K562 (cell line): ENCODE results near the gene ODAD2. TPM values are rescaled to one million over a fixed set of nuclear protein-coding genes. Genes with fewer than 3 reads are reported as not detected.
"Not testable (repeated sequence)": the region's sequence is repeated elsewhere in the genome, so short reads cannot be mapped to it uniquely, and the experiment has no call there.

ENCODE experiments used
- ATAC-seq: fragments of 200-7000 bp; cut with Tn5 transposase; 3 replicates; pipeline ENCODE4 v1.9.1; 2020; ENCODE audit warnings: moderate library complexity
- BruUV-seq: library from RNA; stranded (reverse); fragments of 400-500 nt; replicated peaks from 2 replicates; lab custom pipeline; 2021; lab: Mats Ljungman, UMichigan
- CTCF ChIA-PET: fragments of 300-600 bp; formaldehyde crosslinking; extraction: SDS; loops from one replicate; lab custom pipeline; 2021; ENCODE audit warnings: low intra/inter-chr PET ratio; lab: Yijun Ruan, JAX
- POLR2A ChIA-PET: fragments of 300-600, 350-650 bp; sonication (Branson Sonifier 250); formaldehyde crosslinking; extraction: SDS; loops from one replicate; lab custom pipeline; 2021; ENCODE audit warnings: antibody characterized with exemption, inconsistent platforms; lab: Yijun Ruan, JAX
- DNase-seq, 4 experiments: peaks; one replicate each; pipeline versions ENCODE4 v3.0.0 to v3.0.0-alpha.2; 2011 to 2018; ENCODE audit warnings: low spot score in 3 of 4, mixed read lengths in 3 of 4; ENCODE audit errors: extremely low read depth in 1 of 4
- FAIRE-seq: peaks from 2 replicates; lab custom pipeline; 2011; peaks lifted over from hg19 to GRCh38; lab: Jason Lieb, UNC
- H2AFZ ChIP-seq: 2 replicates; pipeline ENCODE4 v1.6.0; 2011; ENCODE audit warnings: low read depth, low read length, control low read depth, inconsistent platforms
- H3K27ac ChIP-seq: fragments of 200-600 bp; 3 replicates; pipeline ENCODE4 v1.8.0; 2011; ENCODE audit warnings: low read depth, mild to moderate bottlenecking, control low read depth, inconsistent platforms, low read length, moderate library complexity, mixed read lengths; ENCODE audit errors: extremely low read depth
- H3K27me3 ChIP-seq, 2 experiments: fragments of 300-600 bp in 1 of 2; 2 replicates in 1 of 2; 3 replicates in 1 of 2; pipeline versions ENCODE4 v1.6.0 to v1.8.0; 2011; ENCODE audit warnings: inconsistent platforms in 2 of 2, low read length in 2 of 2, mild to moderate bottlenecking in 1 of 2, mixed read lengths in 1 of 2, moderate library complexity in 1 of 2; ENCODE audit not compliant: control insufficient read depth in 2 of 2, insufficient read depth in 2 of 2
- H3K36me3 ChIP-seq: fragments of 300-600 bp; 3 replicates; pipeline ENCODE4 v1.8.0; 2011; ENCODE audit warnings: mild to moderate bottlenecking, low read length, inconsistent platforms; ENCODE audit not compliant: control insufficient read depth, insufficient read depth
- H3K4me1 ChIP-seq, 2 experiments: fragments of 200-600 bp in 1 of 2; replicated peaks in 1 of 2; 2 replicates in 1 of 2; 3 replicates in 1 of 2; pipeline versions ENCODE4 v1.5.1 to v1.8.0; 2011; ENCODE audit warnings: inconsistent platforms in 2 of 2, low read length in 2 of 2, mild to moderate bottlenecking in 1 of 2, mixed read lengths in 1 of 2, moderate library complexity in 1 of 2; ENCODE audit not compliant: control insufficient read depth in 2 of 2, insufficient read depth in 2 of 2
- H3K4me2 ChIP-seq: 2 replicates; pipeline ENCODE4 v1.6.1; 2011; ENCODE audit warnings: low read length, control low read depth, inconsistent platforms, mixed read lengths; ENCODE audit not compliant: insufficient read depth
- H3K4me3 ChIP-seq: fragments of 200-600 bp; sonication (generic), shearing (Covaris generic); 2 replicates; pipeline ENCODE4 v1.5.1; 2016; ENCODE audit warnings: control low read depth, inconsistent platforms
- H3K79me2 ChIP-seq: fragments of 200-600 bp; 3 replicates; pipeline ENCODE4 v1.8.0; 2011; ENCODE audit warnings: low read length, inconsistent platforms; ENCODE audit not compliant: control insufficient read depth, insufficient read depth
- H3K9ac ChIP-seq, 2 experiments: 2 replicates each; pipeline versions ENCODE4 v1.6.0 to v1.6.1; 2011; ENCODE audit warnings: low read depth in 2 of 2, low read length in 2 of 2, control low read depth in 1 of 2, inconsistent platforms in 1 of 2, mild to moderate bottlenecking in 1 of 2, mixed read lengths in 1 of 2; ENCODE audit not compliant: insufficient read depth in 1 of 2
- H3K9me1 ChIP-seq: one replicate; pipeline ENCODE4 v1.6.0; 2011; ENCODE audit warnings: inconsistent platforms, mild to moderate bottlenecking, low read length, moderate library complexity; ENCODE audit not compliant: control insufficient read depth, insufficient read depth
- H3K9me3 ChIP-seq: replicated peaks from 2 replicates; pipeline ENCODE4 v1.5.1; 2011; ENCODE audit warnings: low read depth, low read length, inconsistent platforms; ENCODE audit not compliant: control insufficient read depth, insufficient read depth
- H4K20me1 ChIP-seq: replicated peaks from 2 replicates; pipeline ENCODE4 v1.6.1; 2011; ENCODE audit warnings: low read length, inconsistent platforms, mixed read lengths; ENCODE audit not compliant: control insufficient read depth, insufficient read depth
- CBX3 ChIP-seq, 2 experiments: IDR thresholded peaks; 1 replicate in 1 of 2; 2 replicates in 1 of 2; pipeline ENCODE4 v1.6.1; 2012; ENCODE audit warnings: inconsistent platforms in 2 of 2, low read length in 2 of 2, borderline replicate concordance in 1 of 2, control low read depth in 1 of 2
- ELF1 ChIP-seq: fragments of 200-800 bp; sonication (Bioruptor generic); IDR thresholded peaks from 2 replicates; pipeline ENCODE4 v1.6.1; 2016; ENCODE audit warnings: missing genetic modification characterization, missing compliant biosample characterization
- FUS ChIP-seq: fragments of 200-400 bp; formaldehyde crosslinking; optimal IDR thresholded peaks from 2 replicates; pipeline ENCODE3; 2017; ENCODE audit warnings: low read depth, low read length
- HMG20A ChIP-seq: fragments of 450-650 bp; formaldehyde crosslinking; conservative IDR thresholded peaks from 2 replicates; pipeline ENCODE4 v1.4.0; 2020; ENCODE audit warnings: mild to moderate bottlenecking, mixed read lengths
- LARP7 ChIP-seq: fragments of 450-650 bp; IDR thresholded peaks from 2 replicates; pipeline ENCODE4 v1.6.1; 2016
- MXI1 ChIP-seq: IDR thresholded peaks from 2 replicates; pipeline ENCODE4 v1.6.1; 2011; ENCODE audit warnings: low read depth, mild to moderate bottlenecking, improper control_type of control experiment, low read length
- NELFE ChIP-seq: IDR thresholded peaks from 2 replicates; pipeline ENCODE4 v1.6.1; 2011; ENCODE audit warnings: mild to moderate bottlenecking; ENCODE audit not compliant: insufficient read depth, insufficient read length
- NFIC ChIP-seq: fragments of 450-650 bp; IDR thresholded peaks from 2 replicates; pipeline ENCODE4 v1.6.1; 2017; ENCODE audit warnings: mild to moderate bottlenecking, inconsistent platforms
- POLR2H ChIP-seq: IDR thresholded peaks from 2 replicates; pipeline ENCODE4 v1.6.1; 2016; ENCODE audit warnings: missing genetic modification characterization, low read depth, mild to moderate bottlenecking, control low read depth, missing compliant biosample characterization, moderate library complexity
- PTRF ChIP-seq: fragments of 450-650 bp; IDR thresholded peaks from 2 replicates; pipeline ENCODE4 v1.6.1; 2016; ENCODE audit warnings: mild to moderate bottlenecking, missing genetic modification characterization, missing compliant biosample characterization
- RBM34 ChIP-seq: fragments of 200-400 bp; formaldehyde crosslinking; IDR thresholded peaks from 2 replicates; pipeline ENCODE4 v1.6.1; 2018; ENCODE audit warnings: low read length, borderline replicate concordance; ENCODE audit not compliant: insufficient read depth
- ZFX ChIP-seq: sonication (generic); formaldehyde crosslinking; IDR thresholded peaks from 2 replicates; pipeline ENCODE4 v1.8.0; 2022; ENCODE audit warnings: mild to moderate bottlenecking, missing genetic modification reagents, moderate library complexity
- ZNF507 ChIP-seq: conservative IDR thresholded peaks from 2 replicates; pipeline ENCODE4 v1.6.1; 2017; ENCODE audit warnings: missing genetic modification characterization, missing compliant biosample characterization
- ZNF764 ChIP-seq: fragments of 250-450 bp; sonication (Bioruptor Pico); IDR thresholded peaks from 2 replicates; pipeline ENCODE4 v1.4.0; 2020; ENCODE audit warnings: low read depth, mild to moderate bottlenecking, moderate library complexity
- ZZZ3 ChIP-seq: fragments of 450-650 bp; IDR thresholded peaks from 2 replicates; pipeline ENCODE4 v1.6.1; 2016; ENCODE audit warnings: antibody characterized with exemption, mild to moderate bottlenecking, moderate library complexity
- WGBS: fragments of 100-300 bp; shearing (Covaris generic); methylation state at CpG from one replicate; pipeline ENCODE4 v1.1.6; 2016; ENCODE audit warnings: low coverage, mixed read lengths; ENCODE audit not compliant: insufficient coverage; ENCODE audit errors: missing lambda C conversion rate; 5-methylcytosine and 5-hydroxymethylcytosine counted together
- in situ Hi-C: fragments of 300-500 bp; cut with MboI; formaldehyde crosslinking; loops from 4 replicates; pipeline ENCODE4 v1.15.0; 2018; ENCODE audit warnings: inconsistent platforms, mixed read lengths
- intact Hi-C: fragments of 100-400 bp; cut with micrococcal nuclease; formaldehyde crosslinking; loops from 2 replicates; pipeline ENCODE4 v1.14.2; 2022
- polyA plus RNA-seq, 8 experiments: library from polyadenylated mRNA; depleted of rRNA in 4 of 8; stranded (reverse) in 5 of 8; unstranded in 3 of 8; fragments of >200 nt; fragmentation: Nextera tagmentation in 2 of 8; fragmentation: Illumina TruSeq in 1 of 8; extraction: Ambion mirVana in 2 of 8; extraction: Trizol in 1 of 8; gene quantifications; 2 replicates each; pipeline versions ENCODE4 v1.2.1 to v1.2.3, GENCODE V29; 2011 to 2014; ENCODE audit warnings: inconsistent platforms in 1 of 8, missing spikeins in 1 of 8
- total RNA-seq, 7 experiments: library from RNA; depleted of rRNA in 6 of 7; stranded (reverse); fragments of >200 nt in 6 of 7; fragmentation: Illumina TruSeq in 2 of 7; extraction: Trizol in 2 of 7; gene quantifications; 2 replicates each; pipeline versions ENCODE4 v1.2.1 to v1.2.3, GENCODE V29; 2011 to 2021; ENCODE audit warnings: low replicate concordance in 1 of 7
- TF ChIP-seq, protein P1 (sequence below): fragments of 450-650 bp; formaldehyde crosslinking; IDR thresholded peaks from 2 replicates; pipeline ENCODE4 v1.4.0; 2020; ENCODE audit warnings: mild to moderate bottlenecking

ODAD2 gene
- total and polyA plus RNA-seq, 9 of the 15 experiments (the other 6 are each of a cell fraction or from before 2014, with no cell fraction given): not detected

DNA sequence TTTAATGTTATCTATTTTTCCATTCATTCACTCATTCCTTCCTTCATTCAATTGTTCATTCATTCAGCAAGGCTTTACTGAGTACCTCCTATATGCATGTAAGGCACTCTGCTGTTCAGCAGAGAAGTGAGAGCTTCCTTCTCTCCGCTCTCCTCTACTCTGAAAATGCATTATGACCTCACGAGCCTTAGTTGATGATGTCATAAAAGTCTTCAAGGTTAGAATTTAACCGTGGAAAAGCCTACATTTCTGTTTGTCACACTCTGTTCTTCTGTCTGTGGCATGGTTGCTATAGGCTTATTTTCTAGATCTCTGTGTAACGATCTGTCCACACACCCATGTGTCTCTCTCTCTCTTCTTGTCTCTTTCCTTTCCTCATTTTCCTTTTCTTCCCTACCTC is 17.1 kb downstream of the ODAD2 start:
- in situ Hi-C loops: no loop called here
- WGBS: 2% methylated on average over 4 of the region's 4 CpGs
- H2AFZ ChIP-seq: no peak overlapping the region
- H3K27me3 ChIP-seq: no peaks in the 10 kb centered on the region
- no peaks in the 10 kb centered on the region for H3K9me1 ChIP-seq
- H3K36me3 ChIP-seq: no peaks in the 10 kb centered on the region
- BruUV-seq: no TSS peak
- ATAC-seq (no peak), DNase-seq (no peak), FAIRE-seq (no peak)
- no peak overlapping the region for H3K9ac ChIP-seq
- intact Hi-C loops: no loop called here
- no peaks in the 10 kb centered on the region for H3K79me2 ChIP-seq
- no peak for TF ChIP-seq MXI1
- no peak for TF ChIP-seq NELFE
- no peak for TF ChIP-seq PTRF
- TF ChIP-seq LARP7: no peak
- TF ChIP-seq, protein P1, sequence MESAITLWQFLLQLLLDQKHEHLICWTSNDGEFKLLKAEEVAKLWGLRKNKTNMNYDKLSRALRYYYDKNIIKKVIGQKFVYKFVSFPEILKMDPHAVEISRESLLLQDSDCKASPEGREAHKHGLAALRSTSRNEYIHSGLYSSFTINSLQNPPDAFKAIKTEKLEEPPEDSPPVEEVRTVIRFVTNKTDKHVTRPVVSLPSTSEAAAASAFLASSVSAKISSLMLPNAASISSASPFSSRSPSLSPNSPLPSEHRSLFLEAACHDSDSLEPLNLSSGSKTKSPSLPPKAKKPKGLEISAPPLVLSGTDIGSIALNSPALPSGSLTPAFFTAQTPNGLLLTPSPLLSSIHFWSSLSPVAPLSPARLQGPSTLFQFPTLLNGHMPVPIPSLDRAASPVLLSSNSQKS (CRISPR knock-in tag): no peak
- no peak for TF ChIP-seq ZZZ3
- TF ChIP-seq ZNF764 (CRISPR knock-in tag): no peak
- TF ChIP-seq ZNF507 (tag): no peak
- TF ChIP-seq ELF1 (tag): no peak
- TF ChIP-seq NFIC: no peak
- TF ChIP-seq ZFX (CRISPR knock-in tag): no peak
- no peak for TF ChIP-seq POLR2H (tag)
- TF ChIP-seq CBX3 (IDR thresholded peaks at IDR 0.05; ENCODE audit: borderline replicate concordance in 1 of 2, low read length in 2 of 2): no peak
- no peak for TF ChIP-seq HMG20A
- TF ChIP-seq FUS: no peak
- no peak for TF ChIP-seq RBM34
- no peaks in the 10 kb centered on the region for H3K9me3 ChIP-seq
- ChIA-PET POLR2A (no interaction called here), CTCF (no interaction called here)
- no peak overlapping the region for H3K27ac ChIP-seq
- no peak overlapping the region for H3K4me2 ChIP-seq
- no peaks in the 10 kb centered on the region for H4K20me1 ChIP-seq
- no peaks in the 10 kb centered on the region for H3K4me1 ChIP-seq
- no peak overlapping the region for H3K4me3 ChIP-seq

DNA sequence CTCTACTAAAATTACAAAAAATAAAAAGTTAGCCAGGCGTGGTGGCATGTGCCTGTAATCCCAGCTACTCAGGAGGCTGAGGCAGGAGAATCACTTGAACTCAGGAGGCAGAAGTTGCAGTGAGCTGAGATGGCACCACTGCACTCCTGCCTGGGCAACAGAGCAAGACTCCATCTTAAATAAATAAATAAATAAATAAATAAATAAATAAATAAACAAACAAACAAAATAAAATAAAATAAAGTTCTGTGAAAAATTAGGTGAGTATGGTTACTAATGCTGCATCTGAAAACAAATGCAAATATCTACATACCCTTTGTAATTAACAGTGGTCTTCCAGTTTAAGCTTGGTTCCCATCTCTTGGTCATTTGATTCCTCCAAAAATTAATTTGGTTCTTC is 28.1 kb downstream of the ODAD2 start:
- ATAC-seq, H2AFZ ChIP-seq, CTCF ChIA-PET, H3K27ac ChIP-seq, FAIRE-seq, H3K27me3 ChIP-seq, H3K79me2 ChIP-seq, BruUV-seq, H4K20me1 ChIP-seq, H3K9ac ChIP-seq, intact Hi-C loops, H3K9me3 ChIP-seq, H3K4me1 ChIP-seq, H3K9me1 ChIP-seq, POLR2A ChIA-PET, H3K36me3 ChIP-seq, DNase-seq, in situ Hi-C loops, H3K4me2 ChIP-seq, H3K4me3 ChIP-seq: not testable (repeated sequence)
- WGBS: 7% methylated on average over 1 of the region's 1 CpG
